Measurements from ENCODE around the gene TIGD6.

TIGD6 gene

DNA sequence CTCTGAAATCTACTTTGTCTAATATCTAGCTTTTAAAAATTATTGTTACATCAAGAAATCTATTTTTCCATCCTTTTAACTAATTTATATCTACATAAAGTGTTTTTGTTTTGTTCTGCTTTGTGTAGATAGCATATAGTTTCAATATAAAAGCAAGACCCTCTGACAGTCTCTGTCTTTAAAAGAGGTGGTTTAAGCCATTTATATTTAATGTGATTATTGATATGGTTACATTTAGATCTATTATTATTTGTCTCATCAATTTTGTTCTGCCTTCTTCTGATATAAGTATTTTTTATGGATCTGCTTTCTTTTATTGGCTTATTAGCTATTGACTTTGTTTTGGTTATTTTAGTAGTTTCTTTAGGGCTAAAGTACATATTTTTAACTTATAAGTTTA lies 16.1 kb upstream of the TIGD6 start:
- DNase-seq (ENCODE audit: low read depth): no peak

DNA sequence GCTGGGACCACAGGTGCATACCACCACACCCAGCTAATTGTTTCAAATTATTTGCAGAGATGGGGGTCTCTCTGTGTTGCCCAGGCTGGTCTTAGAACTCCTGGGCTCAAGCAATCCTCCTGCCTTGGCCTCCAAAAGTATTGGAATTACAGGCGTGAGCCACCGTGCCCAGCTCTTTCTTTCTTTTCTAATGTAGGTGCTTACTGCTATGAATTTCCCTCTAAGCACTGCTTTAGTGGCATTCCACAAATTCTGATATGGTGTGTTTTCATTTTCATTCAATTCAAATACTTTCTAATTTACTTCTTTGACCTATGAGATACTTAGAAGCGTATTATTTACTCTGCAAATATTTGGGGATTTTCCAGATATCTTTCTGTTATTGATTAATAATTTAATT lies 15.0 kb upstream of the TIGD6 start:
- DNase-seq (ENCODE audit: low read depth): no peak

DNA sequence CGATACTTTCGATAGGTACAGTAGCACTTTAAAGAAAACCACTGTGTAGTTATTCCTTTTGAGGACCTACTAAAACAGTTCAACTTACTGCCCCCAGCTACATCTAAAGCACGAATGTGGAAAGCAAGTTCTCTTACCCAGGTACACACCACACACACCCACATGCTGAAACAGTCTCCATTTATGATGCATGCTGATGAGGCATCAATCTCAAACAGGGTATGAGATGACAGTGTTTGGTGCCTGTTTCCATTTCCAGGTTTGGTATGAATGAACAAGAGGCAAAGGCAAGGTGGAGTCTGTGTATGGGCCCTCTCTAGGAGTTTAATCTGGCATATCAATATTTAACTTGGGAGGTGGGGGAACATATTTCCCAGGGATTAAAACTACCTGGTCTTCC lies 14.0 kb upstream of the TIGD6 start:
- DNase-seq (ENCODE audit: low read depth): no peak

DNA sequence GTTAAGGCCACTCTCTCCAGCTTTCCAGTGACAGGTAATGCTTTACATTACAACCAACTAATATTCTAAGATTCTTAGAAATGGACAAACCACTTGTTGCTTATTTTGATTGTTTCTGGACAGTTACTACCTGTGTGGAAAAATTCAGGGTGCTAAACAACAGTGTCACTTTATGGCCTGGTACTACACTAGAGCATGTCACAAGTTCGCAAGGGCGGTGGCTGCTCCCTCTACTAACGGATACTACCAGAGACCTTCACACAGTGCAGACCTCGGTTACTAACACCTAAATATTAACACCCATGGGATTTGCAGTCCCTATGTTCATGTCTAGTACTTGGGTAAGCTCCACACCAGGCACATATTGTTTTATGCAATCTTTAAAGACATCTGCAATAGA lies 13.5 kb upstream of the TIGD6 start:
- DNase-seq (ENCODE audit: low read depth): no peak

DNA sequence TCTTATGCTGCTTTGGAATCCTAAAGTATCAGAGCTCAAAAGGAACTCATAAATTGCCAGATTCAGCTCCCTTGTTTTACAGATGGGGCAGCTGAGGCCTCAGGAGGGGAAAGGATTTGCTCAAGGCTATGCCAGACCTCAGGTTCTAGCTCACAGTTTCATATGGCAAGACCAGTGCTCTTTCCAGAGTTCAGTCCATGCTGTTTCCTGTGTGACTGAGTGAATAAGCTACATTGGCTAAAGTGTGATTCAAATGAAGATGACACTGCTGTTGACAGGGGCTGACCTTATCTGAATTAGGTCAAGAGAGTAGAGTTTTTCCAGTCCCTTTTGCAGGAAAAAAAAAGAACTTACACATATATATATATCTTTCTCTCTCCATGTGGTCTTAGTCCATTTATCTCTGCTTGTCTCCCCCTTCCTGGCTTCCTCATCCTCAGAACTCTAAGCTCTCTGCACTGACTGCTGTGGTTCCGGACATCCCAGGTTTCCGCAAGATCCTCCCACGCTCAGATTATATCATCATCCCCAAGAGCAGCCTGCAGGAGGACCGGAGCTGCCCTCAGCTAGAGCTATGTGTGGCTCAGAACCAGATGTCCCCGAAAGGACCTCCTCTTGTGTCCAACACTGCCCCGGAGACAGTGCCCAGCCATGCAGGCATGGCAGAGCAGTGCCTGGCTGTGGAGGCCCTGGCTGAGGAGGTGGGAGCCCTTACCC lies 9.4 kb upstream of the TIGD6 start:
- no peak for DNase-seq (ENCODE audit: low read depth)

DNA sequence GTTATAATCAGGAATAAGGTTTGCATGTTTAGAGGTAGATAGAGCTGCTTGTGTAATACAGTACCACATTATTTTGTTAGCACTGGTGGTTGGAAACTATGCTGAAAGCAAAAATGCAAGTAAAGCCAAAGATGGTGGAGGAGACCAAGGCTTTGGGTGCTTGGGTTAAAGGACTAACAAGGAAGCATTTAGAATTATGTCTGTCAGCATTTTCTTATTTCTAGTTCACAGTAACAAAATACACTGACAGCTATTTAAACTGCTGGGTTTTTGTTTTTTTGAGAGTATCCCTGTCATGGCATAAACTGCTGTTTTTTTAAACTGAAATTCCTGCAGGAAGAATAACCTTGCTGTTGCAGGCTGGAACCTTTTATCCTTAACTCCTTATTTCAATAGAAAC lies 6.6 kb upstream of the TIGD6 start:
- no peak for DNase-seq (ENCODE audit: low read depth)

DNA sequence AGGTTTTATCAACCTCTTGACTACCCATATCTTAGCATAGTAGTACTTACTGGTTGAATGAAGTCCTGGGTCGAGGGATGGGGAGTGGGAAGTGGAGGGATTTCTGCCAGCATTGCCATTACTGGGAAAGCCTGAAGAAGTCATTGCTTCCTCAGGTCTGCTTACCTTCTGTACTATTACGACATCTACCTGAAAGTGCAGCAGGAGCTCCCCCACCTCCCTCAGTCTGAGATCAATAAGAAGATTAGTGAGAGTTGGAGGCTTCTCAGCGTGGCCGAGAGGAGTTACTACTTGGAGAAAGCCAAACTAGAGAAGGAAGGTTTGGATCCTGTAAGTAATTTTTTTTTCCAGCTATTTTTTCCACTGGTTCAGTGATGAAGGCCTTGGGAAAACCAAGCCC lies 5.9 kb upstream of the TIGD6 start:
- DNase-seq (ENCODE audit: low read depth): no peak

DNA sequence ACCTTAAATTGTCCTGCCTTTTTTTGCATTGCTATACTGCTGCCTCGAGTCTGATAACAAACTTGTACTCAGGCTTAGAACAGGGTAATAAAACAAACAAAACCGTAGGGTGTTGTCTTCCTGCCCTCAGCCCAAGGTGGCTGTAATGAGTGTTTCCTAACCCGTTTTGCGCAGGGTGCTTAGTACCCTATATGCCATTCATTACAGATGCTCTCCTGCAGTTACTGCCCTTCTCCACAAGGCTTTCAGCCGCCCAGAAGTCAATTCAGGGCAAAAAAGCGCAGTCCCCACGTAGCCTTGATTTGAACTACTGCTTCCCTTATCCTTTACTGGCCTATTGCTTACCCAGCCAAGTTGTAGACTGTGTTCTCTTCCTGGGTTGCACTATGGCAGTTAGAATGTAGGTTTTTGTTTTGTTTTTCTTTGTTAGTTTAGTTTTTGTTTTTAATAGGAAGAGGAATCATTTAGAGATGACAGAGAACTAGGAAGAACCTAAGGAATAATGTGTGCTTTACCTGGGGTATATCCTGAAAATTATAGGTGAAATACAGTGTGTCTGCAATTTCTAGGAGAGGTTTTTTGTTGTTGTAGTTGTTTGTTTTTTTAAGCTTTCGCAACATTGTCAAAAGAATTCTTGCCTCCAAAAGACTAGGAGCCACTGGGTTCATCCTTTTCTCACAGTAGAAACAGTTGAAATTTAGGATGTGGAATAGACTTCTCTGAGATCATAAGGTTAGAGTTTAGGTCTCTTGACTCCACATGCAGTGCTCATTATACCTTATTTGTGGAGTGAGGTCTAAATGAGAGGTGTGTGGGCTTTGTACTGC lies 1.4 kb upstream of the TIGD6 start:
- peak; percentile 22 for DNase-seq (ENCODE audit: low read depth)

DNA sequence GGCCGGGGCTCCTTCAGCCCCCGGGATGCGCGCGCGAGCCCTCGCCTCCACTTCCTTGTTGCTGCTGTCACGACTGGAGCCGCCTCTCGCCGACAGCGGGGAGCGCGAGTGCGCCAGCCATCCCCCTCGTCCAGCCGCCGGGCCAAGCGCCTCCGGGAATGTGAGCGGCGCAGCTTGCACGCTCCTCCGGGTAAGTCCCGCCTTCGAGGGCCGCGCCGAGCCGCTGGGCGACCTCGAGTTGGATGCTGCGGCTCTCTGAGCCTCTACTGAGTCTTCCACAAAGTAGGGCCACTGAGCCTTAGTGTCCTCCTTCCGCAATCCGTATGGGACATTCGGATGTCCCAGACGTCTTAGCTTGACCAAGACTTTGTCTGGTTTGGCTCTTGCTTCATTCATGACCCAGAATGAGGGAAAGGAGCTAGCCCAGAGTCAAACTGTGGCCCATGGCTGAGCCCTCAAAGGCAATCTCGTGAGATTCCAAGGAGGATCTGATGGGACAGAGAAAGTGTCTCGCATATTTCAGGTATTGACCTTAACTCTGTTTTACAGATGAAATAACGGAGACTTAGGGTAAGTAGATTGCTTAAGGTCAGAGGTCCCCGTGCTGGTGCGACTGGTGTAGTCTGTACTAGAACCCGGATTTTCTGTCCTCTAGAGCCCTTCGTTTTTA lies 671 bp upstream of the TIGD6 start:
- DNase-seq (ENCODE audit: low read depth): no peak

DNA sequence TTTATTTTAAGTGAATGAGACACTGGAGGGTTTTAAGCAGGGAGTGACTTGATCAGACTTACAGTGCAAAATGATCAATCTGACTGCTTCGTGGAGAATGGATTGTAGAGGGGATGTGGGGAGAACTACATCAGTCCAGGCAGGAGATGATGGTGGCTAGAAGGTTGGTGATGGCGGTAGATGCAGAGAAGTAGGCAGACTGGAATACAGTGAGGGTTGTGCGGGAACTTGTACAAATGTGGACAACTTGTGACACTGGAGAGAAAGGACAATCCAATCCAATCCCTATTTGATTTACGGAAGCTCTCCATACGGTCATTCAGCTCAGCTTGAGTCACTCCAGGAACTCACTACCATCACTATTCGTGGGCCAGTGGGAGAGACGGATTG lies 593 bp downstream of the TIGD6 start:
- DNase-seq (ENCODE audit: low read depth): no peak

DNA sequence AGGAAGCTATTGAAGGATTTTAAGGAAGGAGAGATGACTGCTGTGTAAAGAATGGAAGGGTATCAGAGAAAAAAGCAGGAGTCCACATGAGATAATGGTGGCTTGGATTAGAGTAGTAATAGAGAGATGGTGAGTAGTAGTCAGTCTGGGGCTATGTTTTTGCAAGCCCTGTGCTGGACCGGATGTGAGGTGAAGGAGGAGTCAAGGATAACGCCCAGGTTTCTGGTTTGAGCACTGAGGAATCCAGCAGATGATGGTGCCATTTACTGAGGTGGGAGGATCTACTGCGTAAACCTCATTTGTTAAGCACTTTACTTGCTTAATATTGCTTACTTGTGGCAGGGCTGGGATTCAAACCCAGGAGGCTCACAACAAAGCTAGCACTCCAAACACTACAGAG lies 1.1 kb downstream of the TIGD6 start:
- no peak for DNase-seq (ENCODE audit: low read depth)

DNA sequence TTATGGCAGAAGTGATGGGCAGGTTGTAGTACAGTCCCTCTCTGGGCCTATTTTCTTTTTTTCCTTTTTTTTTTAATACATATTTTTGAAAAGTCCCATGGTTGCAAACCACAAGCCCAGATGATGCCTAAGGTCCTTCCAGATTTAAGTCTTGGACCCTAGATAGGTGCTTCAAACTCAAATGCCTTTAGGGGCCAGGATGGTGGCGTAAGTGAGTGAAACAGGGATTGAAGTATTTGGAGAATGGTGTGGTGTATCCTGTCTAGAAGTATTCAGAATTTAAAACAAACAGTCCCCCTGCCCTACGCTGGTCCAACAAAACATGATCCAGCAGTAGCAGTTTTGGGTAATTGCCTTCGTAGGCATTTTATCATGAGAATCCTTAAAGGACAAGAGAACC lies 2.2 kb downstream of the TIGD6 start:
- no peak for DNase-seq (ENCODE audit: low read depth)

DNA sequence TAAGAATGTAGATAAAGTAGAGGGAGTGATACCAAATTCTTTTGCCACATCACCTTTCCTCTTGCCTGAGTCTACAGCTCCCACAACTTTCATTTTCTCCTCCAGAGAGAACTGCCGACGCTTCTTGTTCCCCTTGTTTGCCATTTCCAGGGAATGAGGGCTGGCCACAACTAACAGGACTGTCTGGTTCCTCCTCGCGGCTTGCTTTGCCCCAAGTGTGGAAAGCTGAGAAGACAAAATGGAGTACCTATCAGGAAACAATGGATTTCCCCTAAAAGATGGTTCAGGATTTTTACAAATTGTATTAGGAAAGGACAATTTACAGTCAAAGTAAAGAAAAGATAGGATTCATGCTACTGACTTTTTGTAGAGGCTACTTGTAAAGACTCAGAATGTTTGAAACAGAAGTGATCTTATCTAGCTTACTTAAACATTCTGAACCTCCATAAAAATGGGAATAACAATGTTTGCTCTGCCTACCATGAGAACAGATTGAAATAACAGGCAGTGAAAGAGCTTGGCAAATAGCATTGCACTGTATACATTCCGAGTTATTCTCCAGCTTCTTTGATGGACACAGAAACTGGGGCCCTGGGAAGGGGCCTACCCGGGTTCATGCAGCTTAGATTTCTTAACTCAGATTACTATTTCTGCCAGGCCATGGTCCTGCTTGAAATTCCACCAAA lies 4.1 kb downstream of the TIGD6 start:
- no peak for DNase-seq (ENCODE audit: low read depth)

DNA sequence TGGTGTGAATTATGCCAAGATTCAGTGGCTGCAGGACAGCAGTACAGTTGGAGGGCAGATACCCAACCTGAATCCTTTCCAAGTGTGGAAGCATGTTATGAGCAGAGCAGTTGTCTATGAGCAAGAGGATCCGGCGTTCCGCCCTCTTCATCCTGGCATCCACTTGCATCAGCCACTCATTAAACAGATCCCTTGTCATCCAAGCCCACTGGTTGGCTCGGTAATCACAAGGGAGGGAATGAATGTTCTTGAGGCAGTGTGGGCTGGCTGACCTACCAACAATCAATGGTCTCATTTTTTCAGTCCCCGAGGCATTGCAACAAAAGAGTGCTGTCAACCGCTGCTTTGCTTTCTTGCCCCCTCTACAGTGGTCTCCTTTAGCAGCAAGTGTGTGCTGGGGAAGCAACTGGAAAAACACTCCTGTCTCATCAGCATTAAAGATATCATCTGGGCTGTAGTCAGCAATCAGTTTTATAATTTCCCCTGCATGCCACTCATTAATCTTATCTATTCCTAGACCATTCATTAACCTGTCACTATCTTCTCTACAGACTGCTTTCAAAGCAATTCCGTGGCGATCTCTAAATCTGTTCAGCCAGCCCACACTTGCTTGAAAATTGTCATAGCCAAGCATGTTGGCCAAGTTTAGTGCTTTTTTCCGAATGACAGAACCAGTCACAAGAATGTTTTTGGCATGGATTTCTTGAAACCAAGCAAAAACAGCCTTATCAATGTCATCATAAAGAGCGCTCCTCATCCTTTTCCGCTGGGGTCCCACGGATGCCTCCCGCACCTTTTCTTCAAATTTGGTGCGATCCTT lies 4.9 kb downstream of the TIGD6 start:
- DNase-seq (ENCODE audit: low read depth): no peak

DNA sequence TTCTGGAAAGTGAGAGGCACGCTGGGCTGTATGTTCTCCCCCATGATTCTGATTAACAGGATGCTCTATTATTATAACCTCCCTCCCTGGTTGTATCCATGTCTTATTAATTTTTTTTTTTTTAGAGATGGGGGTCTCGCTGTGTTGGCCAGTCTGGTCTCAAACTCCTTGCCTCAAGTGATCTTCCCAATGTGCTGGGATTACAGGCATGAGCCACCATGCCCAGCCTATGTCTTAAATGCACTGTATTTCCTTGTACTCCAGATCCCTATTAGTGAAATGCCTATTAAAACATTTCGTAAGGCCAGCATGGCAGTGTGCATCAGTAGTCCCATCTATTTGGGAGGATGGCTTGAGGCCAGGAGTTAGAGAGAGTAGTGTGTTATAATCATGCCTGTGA lies 7.0 kb downstream of the TIGD6 start:
- DNase-seq (ENCODE audit: low read depth): no peak

DNA sequence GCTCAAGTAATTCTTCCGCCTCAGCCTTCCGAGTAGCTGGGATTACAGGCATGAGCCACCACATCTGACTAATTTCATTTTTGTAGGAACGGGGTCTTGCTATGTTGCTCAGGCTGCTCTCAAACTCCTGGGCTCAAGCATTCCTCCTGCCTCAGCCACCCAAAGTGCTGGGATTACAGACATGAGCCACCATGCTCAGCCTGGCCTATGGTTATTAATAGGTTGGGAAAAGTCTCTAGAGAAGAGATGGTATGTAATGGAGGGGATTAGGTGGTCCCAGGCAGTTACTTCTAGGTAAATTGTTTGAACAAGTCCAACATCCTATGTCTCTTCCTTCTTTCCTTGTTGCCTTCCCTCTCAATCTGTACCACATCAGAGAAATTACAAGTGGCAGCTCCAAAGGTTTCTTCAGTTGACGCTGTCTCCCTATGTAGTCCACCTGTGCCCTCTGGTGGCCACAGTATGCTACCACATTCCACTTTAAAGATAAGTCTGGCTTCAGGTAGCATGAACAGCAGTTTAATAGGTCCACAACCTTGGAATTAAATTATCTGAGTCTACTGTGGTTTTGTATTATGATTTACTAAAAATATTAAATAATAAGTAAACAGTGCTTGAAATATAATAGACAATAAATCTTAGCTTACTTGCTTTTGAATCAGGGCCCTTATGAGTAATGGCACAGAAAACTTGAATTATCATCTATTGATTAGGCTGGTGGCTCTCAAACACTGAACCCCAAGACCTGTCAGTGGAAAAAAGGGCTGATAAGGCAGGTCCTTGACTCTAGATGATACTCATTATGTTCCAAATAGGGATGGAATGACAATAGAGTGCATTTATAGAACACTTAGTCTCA lies 9.7 kb downstream of the TIGD6 start:
- peak; percentile 40 for DNase-seq (ENCODE audit: low read depth)

DNA sequence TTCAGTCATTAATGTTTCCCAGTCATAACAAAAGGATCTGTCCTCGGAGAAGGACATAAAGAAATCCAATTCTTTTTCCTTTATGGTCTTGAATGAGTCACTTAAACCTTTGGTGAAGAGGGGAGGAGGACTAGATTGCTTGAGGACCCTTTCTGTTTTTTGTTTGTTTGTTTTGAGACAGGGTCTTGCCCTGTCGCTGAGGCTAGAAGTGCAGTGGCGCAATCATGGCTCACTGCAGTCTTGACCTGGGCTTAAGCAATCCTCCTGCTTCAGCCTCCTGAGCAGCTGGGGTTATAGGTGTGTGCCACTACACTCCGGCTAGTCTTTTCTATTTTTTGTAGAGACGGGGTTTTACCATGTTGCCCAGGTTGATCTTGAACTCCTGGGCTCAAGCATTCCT lies 12.3 kb downstream of the TIGD6 start:
- no peak for DNase-seq (ENCODE audit: low read depth)

DNA sequence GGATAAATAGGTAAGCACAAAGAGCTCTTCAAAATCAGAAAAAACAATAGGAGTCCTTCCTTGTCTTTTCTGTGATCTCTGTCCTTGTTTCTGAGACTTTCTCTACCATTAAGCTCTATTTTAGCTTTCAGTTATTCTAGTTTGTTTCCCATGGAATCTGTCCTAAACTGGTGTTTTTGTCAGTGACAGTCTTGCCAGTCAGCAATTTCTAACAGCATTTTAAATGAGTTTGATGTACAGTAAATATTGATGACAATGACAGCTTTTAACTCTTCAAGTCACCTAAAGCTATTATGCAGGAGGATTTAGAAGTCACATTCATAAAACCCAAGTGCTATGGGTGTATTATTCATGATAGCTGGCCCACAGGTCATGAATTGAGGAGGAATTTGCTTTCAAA lies 17.9 kb downstream of the TIGD6 start:
- DNase-seq (ENCODE audit: low read depth): no peak

DNA sequence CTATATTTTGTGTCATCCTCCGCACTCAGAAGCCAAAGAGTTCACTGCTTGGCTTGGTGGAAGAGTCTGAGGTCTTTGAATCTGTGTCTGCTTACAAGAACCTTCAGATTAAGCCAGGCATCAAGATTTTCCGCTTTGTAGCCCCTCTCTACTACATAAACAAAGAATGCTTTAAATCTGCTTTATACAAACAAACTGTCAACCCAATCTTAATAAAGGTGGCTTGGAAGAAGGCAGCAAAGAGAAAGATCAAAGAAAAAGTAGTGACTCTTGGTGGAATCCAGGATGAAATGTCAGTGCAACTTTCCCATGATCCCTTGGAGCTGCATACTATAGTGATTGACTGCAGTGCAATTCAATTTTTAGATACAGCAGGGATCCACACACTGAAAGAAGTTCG lies 19.2 kb downstream of the TIGD6 start:
- no peak for DNase-seq (ENCODE audit: low read depth)

DNA sequence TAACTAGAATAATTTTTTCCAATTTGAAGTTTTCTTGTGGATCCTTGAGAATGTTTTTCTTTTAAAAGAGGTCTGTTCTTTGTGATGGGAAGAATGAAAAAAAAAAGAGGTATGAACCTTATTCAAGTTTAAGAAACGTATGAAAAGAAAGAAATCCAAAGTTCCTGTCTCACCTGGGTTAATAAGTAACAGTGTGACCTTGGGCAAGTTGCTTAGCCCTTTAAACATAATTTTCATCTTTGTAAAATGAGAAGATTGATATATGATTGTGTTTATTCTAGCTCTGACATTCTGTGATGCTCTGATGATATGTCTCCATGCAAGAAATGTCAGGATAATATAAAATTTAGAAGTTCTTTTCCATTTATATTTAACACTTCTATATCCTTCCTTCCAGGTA lies 20.6 kb downstream of the TIGD6 start:
- DNase-seq (ENCODE audit: low read depth): no peak

DNA sequence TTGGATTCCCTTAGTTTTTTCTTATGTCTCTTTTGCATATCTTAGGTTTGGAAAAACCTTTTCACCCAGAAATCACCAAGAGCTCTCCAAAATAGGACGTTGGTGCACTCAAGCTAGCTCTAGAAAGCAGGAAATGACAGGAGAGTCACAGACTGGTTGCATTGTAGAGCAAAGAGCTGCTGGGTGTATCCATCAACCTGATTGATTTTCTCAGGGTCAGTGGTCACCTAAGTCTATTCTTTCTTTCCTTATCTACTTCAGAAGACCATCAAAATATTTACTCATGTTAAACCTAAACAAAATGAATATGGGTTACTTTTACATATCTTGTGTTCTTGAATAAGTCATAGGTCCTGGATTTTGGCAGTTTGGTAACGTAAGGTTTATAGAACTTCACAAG lies 25.0 kb downstream of the TIGD6 start:
- no peak for DNase-seq (ENCODE audit: low read depth)
